Measurements from ENCODE around the gene LRRC1.

The LRRC1 gene

DNA sequence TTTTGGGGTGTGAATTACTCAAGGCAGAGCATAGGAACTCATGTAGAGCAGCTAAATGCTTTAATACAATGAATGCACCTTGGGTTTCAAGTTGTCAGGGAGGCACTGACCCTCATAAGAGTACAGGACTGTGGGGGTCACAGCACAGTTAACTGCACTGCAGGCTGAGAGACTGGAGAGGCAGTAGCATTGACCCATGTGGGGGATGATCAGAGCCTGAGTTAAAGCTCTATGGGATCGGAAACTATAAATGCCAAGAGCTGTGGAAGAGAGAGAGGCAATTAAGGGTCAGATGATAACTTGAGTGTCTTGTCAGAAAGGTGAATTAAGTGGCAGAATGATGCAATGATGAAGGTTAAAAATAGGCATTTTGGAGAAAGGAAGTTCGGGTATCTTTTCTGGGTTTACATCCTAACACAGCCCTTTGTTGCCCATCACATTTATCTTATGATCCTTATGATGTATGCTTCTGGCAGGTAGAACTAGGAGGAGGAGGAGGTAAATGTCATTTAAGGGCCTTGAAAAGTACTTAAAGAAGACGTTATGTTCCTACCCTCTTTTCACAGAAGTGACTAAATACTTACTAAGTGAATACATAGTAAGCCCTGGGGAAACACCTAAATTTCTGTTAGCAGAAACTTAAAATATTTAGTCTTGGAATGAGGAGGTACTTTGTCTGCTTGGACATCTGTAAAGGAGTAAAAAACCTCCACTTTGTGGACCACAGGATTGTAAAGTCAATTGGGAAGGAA is 24.2 kb downstream of the LRRC1 start:
- no peak for DNase-seq

GRCh38 chr6:53822401-53823125 is 27.8 kb downstream of the LRRC1 start:
- DNase-seq = no peak

- no peak for DNase-seq
Observed at GRCh38 chr6:53824714-53825113, 29.9 kb downstream of the LRRC1 start.

GRCh38 chr6:53825532-53826321 is 30.9 kb downstream of the LRRC1 start:
- no peak for DNase-seq

GRCh38 chr6:53827531-53827930 is 32.7 kb downstream of the LRRC1 start:
- no peak for DNase-seq

GRCh38 chr6:53828215-53828614 is 33.4 kb downstream of the LRRC1 start:
- no peak for DNase-seq

- DNase-seq = no peak
Observed at GRCh38 chr6:53828966-53829697, 34.3 kb downstream of the LRRC1 start.

DNA sequence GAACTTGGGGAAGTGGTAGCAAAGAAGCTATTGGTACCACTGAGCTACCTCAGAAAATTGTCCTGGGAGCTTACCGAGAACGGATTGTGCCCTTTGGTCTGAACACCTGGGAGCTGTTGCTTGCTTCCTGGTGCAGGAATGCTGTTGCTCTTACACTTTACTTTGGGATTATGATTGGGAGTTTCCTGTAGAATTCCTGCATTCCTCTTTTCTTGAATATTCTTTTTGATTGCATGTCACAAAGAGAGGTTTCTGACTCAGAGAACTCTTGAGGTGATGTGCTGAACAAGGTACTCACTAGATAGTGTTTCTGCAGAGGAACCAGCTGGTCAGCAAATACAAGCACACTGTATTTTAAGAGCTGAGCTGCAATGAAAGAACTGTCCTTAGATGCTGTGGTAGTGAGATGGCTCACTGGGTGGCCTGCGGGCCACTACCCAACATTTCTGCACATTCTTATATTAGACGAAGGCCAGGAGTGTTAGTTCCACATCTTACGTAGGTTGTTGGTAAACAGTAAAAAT is 35.0 kb downstream of the LRRC1 start:
- no peak for DNase-seq

- DNase-seq = no peak
Observed at GRCh38 chr6:53830366-53830765, 35.6 kb downstream of the LRRC1 start.

DNA sequence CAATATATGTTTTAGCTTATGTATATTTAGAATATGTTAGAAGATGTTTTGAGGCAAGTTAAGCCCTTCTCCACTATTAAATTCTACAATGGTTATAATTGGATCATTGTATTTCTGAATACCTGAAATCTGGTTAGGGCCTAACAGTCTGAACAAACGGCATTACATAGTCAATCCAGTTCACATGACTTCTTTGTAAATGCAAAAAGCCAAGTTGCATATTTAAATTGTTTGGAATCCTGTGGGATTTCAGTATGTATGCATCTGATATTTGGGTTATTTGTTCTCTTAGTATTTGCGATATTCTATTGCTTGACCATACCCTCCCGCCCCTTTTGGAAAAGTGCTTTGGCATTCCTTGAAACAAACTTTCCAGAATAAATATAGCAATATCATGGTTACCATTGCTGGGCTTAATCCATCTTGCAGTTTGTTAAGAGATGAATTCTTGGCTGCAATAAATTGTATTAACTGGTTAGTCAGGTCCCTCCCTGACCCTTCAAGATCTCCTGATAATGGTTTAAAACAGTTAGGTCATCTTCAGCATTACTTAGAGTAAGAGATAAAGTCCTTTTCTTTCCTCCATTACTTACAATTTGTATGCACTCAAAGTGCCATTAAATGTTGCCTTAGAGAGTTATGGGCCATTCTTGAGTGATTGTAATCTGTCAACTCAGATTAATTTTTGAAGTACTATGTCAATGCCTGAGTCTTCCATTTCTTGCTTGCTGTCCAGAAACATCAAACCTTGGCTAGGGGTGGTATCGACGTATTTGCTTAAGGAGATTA is 36.5 kb downstream of the LRRC1 start:
- DNase-seq = no peak

GRCh38 chr6:53831936-53832660 is 37.3 kb downstream of the LRRC1 start:
- no peak for DNase-seq

GRCh38 chr6:53833155-53833554 is 38.4 kb downstream of the LRRC1 start:
- DNase-seq = no peak

- DNase-seq = no peak
Observed at GRCh38 chr6:53834132-53834531, 39.3 kb downstream of the LRRC1 start.

- DNase-seq = peak; percentile 16 to 36
Observed at GRCh38 chr6:53837865-53838769, 43.3 kb downstream of the LRRC1 start.

GRCh38 chr6:53840027-53840426 is 45.2 kb downstream of the LRRC1 start:
- DNase-seq = no peak

GRCh38 chr6:53845280-53846195 is 50.7 kb downstream of the LRRC1 start:
- no peak for DNase-seq

DNA sequence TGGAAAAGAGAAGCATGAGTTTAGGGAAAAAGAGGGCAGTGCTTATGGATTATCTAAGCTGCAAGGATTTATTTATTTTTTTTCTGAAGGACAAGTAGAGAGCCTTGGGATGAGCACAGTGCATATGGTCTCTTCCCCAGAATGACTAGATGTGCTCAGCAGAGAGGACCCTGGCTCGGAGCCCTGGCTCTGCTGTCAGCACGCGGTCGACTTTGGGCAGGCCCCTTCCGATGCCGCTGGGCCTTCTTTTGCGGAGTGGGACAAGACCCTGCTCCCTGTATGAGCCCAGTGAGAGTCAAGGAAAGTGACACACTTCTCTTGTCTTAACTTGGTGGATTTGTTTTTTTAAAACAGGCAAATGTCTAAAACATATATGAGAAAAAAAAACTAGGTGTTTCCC is 51.4 kb downstream of the LRRC1 start:
- no peak for DNase-seq

DNA sequence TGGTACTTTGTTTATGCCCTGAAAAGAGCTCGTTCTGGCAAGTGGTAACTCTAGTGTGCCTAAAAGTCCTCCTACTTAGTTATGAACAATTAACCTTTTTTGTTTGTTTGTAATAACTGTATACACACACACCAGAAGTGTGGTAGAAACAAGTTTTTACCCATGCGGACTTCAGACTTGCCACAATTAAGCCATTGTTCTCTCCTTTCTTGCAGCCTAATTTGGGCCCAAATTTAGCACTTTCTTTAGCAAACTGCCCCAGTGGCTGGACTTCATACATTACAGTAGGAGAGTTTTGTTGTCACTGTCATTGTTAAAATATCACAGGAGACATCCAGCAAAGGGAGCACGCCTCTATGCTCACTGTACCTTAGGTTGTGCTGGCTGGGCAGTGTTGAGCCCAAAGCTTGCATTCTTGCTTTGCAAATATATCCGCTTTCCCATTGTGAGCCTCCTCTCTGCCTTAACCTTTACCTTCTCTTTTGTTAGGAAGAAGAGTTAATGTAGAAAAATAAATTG is 53.0 kb downstream of the LRRC1 start:
- no peak for DNase-seq

- no peak for DNase-seq
Observed at GRCh38 chr6:53850527-53850926, 55.7 kb downstream of the LRRC1 start.
